Measurements from ENCODE around the gene PCGF3. TPM values are rescaled to one million over a fixed set of nuclear protein-coding genes. Genes with fewer than 3 reads are reported as not detected.

The PCGF3 gene
- total and polyA plus RNA-seq, 7 experiments from 2014 or later: 3.8 to 66.8 (median 36.2) TPM

DNA sequence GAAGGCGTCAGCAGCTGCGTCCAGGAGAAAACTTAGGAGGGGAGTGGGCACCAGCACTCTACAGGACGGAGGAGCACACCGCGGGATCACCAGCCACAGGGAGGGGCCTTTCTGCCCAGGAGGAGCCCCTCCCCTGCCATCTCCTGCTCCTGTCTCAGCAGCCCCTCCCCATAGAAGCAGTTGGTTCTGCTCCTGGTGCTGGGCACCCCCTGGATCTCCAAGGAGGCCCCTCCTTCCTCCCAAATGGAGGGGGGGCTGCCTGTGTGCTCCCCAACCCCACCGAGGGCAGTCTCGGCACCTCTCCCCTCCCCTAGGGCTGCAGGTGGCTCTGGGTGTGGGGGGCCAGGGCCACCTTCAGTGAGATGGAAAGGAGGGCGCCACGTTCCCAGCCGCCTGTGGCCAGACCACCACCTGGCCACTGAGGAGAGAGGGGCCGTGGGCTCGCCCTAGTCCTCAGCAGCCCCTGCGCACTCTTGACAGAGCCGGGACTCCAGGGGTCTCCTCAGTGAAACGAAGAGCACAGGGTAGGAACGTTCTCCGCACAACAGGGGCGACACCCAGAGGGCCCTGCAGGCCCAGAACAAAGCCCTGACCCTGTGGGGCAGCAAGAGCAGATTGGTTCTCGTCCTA lies 82.5 kb downstream of the PCGF3 start:
- Mint-ChIP-seq H3K27ac (no peak overlapping the region), H3K27me3 (peaks cover 29 to 41% (median 32%) of the 10 kb centered on the region in 5 donors), H3K36me3 (peaks cover 0 to 3% (median 0%) of the 10 kb centered on the region in 5 donors), H3K4me1 (peaks cover 15 to 31% (median 23%) of the 10 kb centered on the region in 7 donors), H3K9me3 (peaks cover 0 to 1% (median 0%) of the 10 kb centered on the region in 11 donors), H3K4me3 (peak overlapping the region in 1 of 10 donors; percentile 6)
- CTCF ChIA-PET: no interaction called here
- no peak for ATAC-seq
- intact Hi-C loops (cut with micrococcal nuclease): no loop called here
- Histone ChIP-seq H3K27me3 (ENCODE audit: control insufficient read depth in 2 of 2, insufficient read depth in 2 of 2, low read length in 2 of 2) (peaks cover 0 to 9% of the 10 kb centered on the region in 2 donors), H3K27ac (ENCODE audit: low read depth, low read length) (no peak overlapping the region), H3K36me3 (ENCODE audit: control insufficient read depth in 2 of 3, insufficient read depth in 3 of 3, low read length in 3 of 3) (no peaks in the 10 kb centered on the region), H3K4me3 (ENCODE audit: low read length) (no peak overlapping the region), H3K4me1 (ENCODE audit: control insufficient read depth in 2 of 2, insufficient read depth in 2 of 2, low read length in 2 of 2) (peaks cover 6 to 7% of the 10 kb centered on the region in 2 donors), H3K9me3 (ENCODE audit: control insufficient read depth in 2 of 3, low read length in 3 of 3) (no peaks in the 10 kb centered on the region)
- DNase-seq: no peak
- POLR2A ChIA-PET: no interaction called here

GRCh38 chr4:788636-789297 lies 83.1 kb downstream of the PCGF3 start:
- DNase-seq (no peak), ATAC-seq (no peak)
- H3K36me3 Mint-ChIP-seq: peaks cover 0 to 3% (median 0%) of the 10 kb centered on the region in 5 donors
- no peak overlapping the region for H3K4me3 ChIP-seq (ENCODE audit: low read length)
- H3K9me3 Mint-ChIP-seq: peaks cover 0 to 1% (median 0%) of the 10 kb centered on the region in 11 donors
- H3K27me3 ChIP-seq (ENCODE audit: control insufficient read depth in 2 of 2, insufficient read depth in 2 of 2, low read length in 2 of 2): peaks cover 0 to 13% of the 10 kb centered on the region in 2 donors
- no peaks in the 10 kb centered on the region for H3K36me3 ChIP-seq (ENCODE audit: control insufficient read depth in 2 of 3, insufficient read depth in 3 of 3, low read length in 3 of 3)
- H3K27me3 Mint-ChIP-seq: peaks cover 32 to 43% (median 36%) of the 10 kb centered on the region in 5 donors
- no peak overlapping the region for H3K4me3 Mint-ChIP-seq
- intact Hi-C loops (cut with micrococcal nuclease): no loop called here
- H3K27ac ChIP-seq (ENCODE audit: low read depth, low read length): no peak overlapping the region
- H3K27ac Mint-ChIP-seq: peak overlapping the region in 1 of 9 donors; percentile 74
- ChIA-PET POLR2A (no interaction called here), CTCF (no interaction called here)
- peaks cover 17 to 34% (median 23%) of the 10 kb centered on the region in 7 donors for H3K4me1 Mint-ChIP-seq
- H3K4me1 ChIP-seq (ENCODE audit: control insufficient read depth in 2 of 2, insufficient read depth in 2 of 2, low read length in 2 of 2): peaks cover 6 to 8% of the 10 kb centered on the region in 2 donors
- no peaks in the 10 kb centered on the region for H3K9me3 ChIP-seq (ENCODE audit: control insufficient read depth in 2 of 3, low read length in 3 of 3)

DNA sequence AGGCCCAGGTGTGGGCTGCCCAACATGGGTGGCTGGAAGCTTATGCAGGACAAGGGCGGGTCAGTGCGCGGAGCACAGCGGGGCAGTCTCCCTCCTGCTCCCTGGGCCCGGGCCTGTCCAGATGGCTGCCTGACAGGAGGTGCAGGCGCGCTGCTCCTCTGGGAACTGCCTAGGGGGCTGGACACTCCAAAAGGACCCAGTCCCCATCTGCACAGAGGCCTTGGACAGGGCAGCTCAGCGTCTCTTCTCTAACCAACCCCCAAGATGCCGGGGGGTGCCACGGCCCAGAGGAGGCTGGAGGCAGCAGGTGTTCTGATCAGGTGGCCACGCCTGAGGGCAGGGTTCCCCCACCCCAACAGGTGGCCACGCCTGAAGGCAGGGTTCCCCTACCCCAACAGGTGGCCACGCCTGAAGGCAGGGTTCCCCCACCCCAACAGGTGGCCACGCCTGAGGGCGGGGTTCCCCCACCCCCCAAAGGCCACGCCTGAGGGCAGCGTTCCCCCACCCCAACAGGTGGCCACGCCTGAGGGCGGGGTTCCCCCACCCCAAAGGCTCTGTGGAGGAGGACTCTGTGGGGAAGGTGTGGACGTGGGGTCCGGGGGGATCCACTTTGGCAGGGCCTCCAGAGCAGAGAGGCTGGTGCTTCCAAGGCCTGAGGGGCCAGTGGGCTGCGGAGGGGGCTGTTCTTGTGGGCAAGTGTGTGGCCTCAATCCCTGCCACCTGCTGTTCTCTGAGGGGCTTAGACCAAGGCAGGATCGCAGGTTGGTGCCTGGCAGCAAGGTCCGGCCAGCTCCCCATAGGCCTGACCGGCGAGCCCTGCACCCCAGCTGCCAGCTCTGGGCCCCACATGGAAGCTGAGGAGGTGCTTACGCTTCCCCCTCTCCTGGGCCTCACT lies 84.2 kb downstream of the PCGF3 start:
- Mint-ChIP-seq H3K9me3 (peaks cover 0 to 1% (median 0%) of the 10 kb centered on the region in 11 donors), H3K4me3 (peak overlapping the region in 1 of 10 donors; percentile 64), H3K36me3 (peaks cover 0 to 5% (median 0%) of the 10 kb centered on the region in 5 donors), H3K27ac (no peak overlapping the region), H3K27me3 (peaks cover 35 to 45% (median 43%) of the 10 kb centered on the region in 5 donors), H3K4me1 (peaks cover 24 to 39% (median 27%) of the 10 kb centered on the region in 7 donors)
- ChIA-PET POLR2A (no interaction called here), CTCF (no interaction called here)
- Histone ChIP-seq H3K27ac (ENCODE audit: low read depth, low read length) (no peak overlapping the region), H3K4me1 (ENCODE audit: control insufficient read depth in 2 of 2, insufficient read depth in 2 of 2, low read length in 2 of 2) (peaks cover 6 to 19% of the 10 kb centered on the region in 2 donors), H3K27me3 (ENCODE audit: control insufficient read depth in 2 of 2, insufficient read depth in 2 of 2, low read length in 2 of 2) (peaks cover 5 to 19% of the 10 kb centered on the region in 2 donors), H3K9me3 (ENCODE audit: control insufficient read depth in 2 of 3, low read length in 3 of 3) (no peaks in the 10 kb centered on the region), H3K4me3 (ENCODE audit: low read length) (no peak overlapping the region), H3K36me3 (ENCODE audit: control insufficient read depth in 2 of 3, insufficient read depth in 3 of 3, low read length in 3 of 3) (no peaks in the 10 kb centered on the region)
- intact Hi-C loops (cut with micrococcal nuclease): no loop called here
- DNase-seq (no peak), ATAC-seq (no peak)

GRCh38 chr4:790466-790820 lies 84.8 kb downstream of the PCGF3 start:
- H3K27me3 ChIP-seq (ENCODE audit: control insufficient read depth in 2 of 2, insufficient read depth in 2 of 2, low read length in 2 of 2): peaks cover 5 to 18% of the 10 kb centered on the region in 2 donors
- Mint-ChIP-seq H3K27me3 (peaks cover 31 to 41% (median 39%) of the 10 kb centered on the region in 5 donors), H3K36me3 (peaks cover 0 to 5% (median 0%) of the 10 kb centered on the region in 5 donors), H3K9me3 (peaks cover 0 to 1% (median 0%) of the 10 kb centered on the region in 11 donors), H3K4me3 (peak overlapping the region in 6 of 10 donors; percentile 1 to 64 (median 48)), H3K27ac (peak overlapping the region in 1 of 9 donors; percentile 14), H3K4me1 (peaks cover 20 to 35% (median 27%) of the 10 kb centered on the region in 7 donors)
- CTCF ChIA-PET: no interaction called here
- H3K9me3 ChIP-seq (ENCODE audit: control insufficient read depth in 2 of 3, low read length in 3 of 3): no peaks in the 10 kb centered on the region
- DNase-seq (no peak), ATAC-seq (no peak)
- POLR2A ChIA-PET: no interaction called here
- intact Hi-C loops (cut with micrococcal nuclease): no loop called here
- no peaks in the 10 kb centered on the region for H3K36me3 ChIP-seq (ENCODE audit: control insufficient read depth in 2 of 3, insufficient read depth in 3 of 3, low read length in 3 of 3)
- H3K27ac ChIP-seq (ENCODE audit: low read depth, low read length): no peak overlapping the region
- H3K4me3 ChIP-seq (ENCODE audit: low read length): no peak overlapping the region
- peaks cover 6 to 19% of the 10 kb centered on the region in 2 donors for H3K4me1 ChIP-seq (ENCODE audit: control insufficient read depth in 2 of 2, insufficient read depth in 2 of 2, low read length in 2 of 2)

GRCh38 chr4:791252-791897 lies 85.7 kb downstream of the PCGF3 start:
- Histone ChIP-seq H3K9me3 (ENCODE audit: control insufficient read depth in 2 of 3, low read length in 3 of 3) (no peaks in the 10 kb centered on the region), H3K4me3 (ENCODE audit: low read length) (no peak overlapping the region), H3K27ac (ENCODE audit: low read depth, low read length) (no peak overlapping the region), H3K4me1 (ENCODE audit: control insufficient read depth in 2 of 2, insufficient read depth in 2 of 2, low read length in 2 of 2) (peaks cover 6 to 19% of the 10 kb centered on the region in 2 donors), H3K27me3 (ENCODE audit: control insufficient read depth in 2 of 2, insufficient read depth in 2 of 2, low read length in 2 of 2) (peaks cover 5 to 18% of the 10 kb centered on the region in 2 donors), H3K36me3 (ENCODE audit: control insufficient read depth in 2 of 3, insufficient read depth in 3 of 3, low read length in 3 of 3) (no peaks in the 10 kb centered on the region)
- H3K4me1 Mint-ChIP-seq: peaks cover 18 to 33% (median 26%) of the 10 kb centered on the region in 7 donors
- peaks cover 0 to 5% (median 0%) of the 10 kb centered on the region in 5 donors for H3K36me3 Mint-ChIP-seq
- ATAC-seq (no peak), DNase-seq (no peak)
- intact Hi-C loops (cut with micrococcal nuclease): no loop called here
- ChIA-PET POLR2A (interaction anchor here (0.6 kb wide), 1 partner anchor 65 kb away, joined by 3 read pairs; no protein-coding TSS in a partner anchor), CTCF (no interaction called here)
- peaks cover 32 to 44% (median 42%) of the 10 kb centered on the region in 5 donors for H3K27me3 Mint-ChIP-seq
- H3K4me3 Mint-ChIP-seq: peak overlapping the region in 1 of 10 donors; percentile 64
- H3K27ac Mint-ChIP-seq: no peak overlapping the region
- peaks cover 0 to 1% (median 0%) of the 10 kb centered on the region in 11 donors for H3K9me3 Mint-ChIP-seq

All from naive thymus-derived CD4-positive, alpha-beta T cell (primary cell).